Stomach smooth muscle (tissue), 2 donors: ENCODE data around the gene EMILIN1.

Source experiments
- H3K27ac ChIP-seq: one replicate; pipeline ENCODE4 v1.7.0; 2013; ENCODE audit warnings: mild to moderate bottlenecking, low read length, inconsistent platforms
- H3K27me3 ChIP-seq, 2 donors: one replicate each; pipeline ENCODE4 v1.7.0; 2013; ENCODE audit warnings: low read length in 2 of 2; ENCODE audit not compliant: insufficient read depth in 2 of 2, control insufficient read depth in 1 of 2
- H3K36me3 ChIP-seq, 2 donors: one replicate each; pipeline ENCODE4 v1.7.0; 2013; ENCODE audit warnings: low read length in 2 of 2; ENCODE audit not compliant: control insufficient read depth in 2 of 2, insufficient read depth in 2 of 2
- H3K4me1 ChIP-seq: one replicate; pipeline ENCODE4 v1.7.0; 2013; ENCODE audit warnings: low read length; ENCODE audit not compliant: control insufficient read depth, insufficient read depth
- H3K4me3 ChIP-seq, 2 donors: one replicate each; pipeline ENCODE4 v1.7.0; 2013; ENCODE audit warnings: low read length in 2 of 2
- H3K9ac ChIP-seq, 2 donors: one replicate each; pipeline ENCODE4 v1.7.0; 2013; ENCODE audit warnings: low read length in 2 of 2, mild to moderate bottlenecking in 1 of 2
- H3K9me3 ChIP-seq, 2 donors: one replicate each; pipeline ENCODE4 v1.7.0; 2013; ENCODE audit warnings: low read length in 2 of 2; ENCODE audit not compliant: control insufficient read depth in 2 of 2
- donor health status: healthy.
- donor health status: Pancreatic carcinoma.

The EMILIN1 gene

GRCh38 chr2:27087823-27088410 lies 9.5 kb downstream of the EMILIN1 start:
- H3K27me3 ChIP-seq: no peaks in the 10 kb centered on the region
- no peak overlapping the region for H3K9ac ChIP-seq
- H3K27ac ChIP-seq: no peak overlapping the region
- peaks cover 44% of the 10 kb centered on the region for H3K4me1 ChIP-seq
- no peak overlapping the region for H3K4me3 ChIP-seq
- H3K9me3 ChIP-seq: no peaks in the 10 kb centered on the region
- peaks cover 0 to 2% of the 10 kb centered on the region in 2 donors for H3K36me3 ChIP-seq

- Histone ChIP-seq H3K27me3 (no peaks in the 10 kb centered on the region), H3K27ac (no peak overlapping the region), H3K9me3 (no peaks in the 10 kb centered on the region), H3K4me3 (no peak overlapping the region), H3K36me3 (peaks cover 0 to 2% of the 10 kb centered on the region in 2 donors), H3K4me1 (peaks cover 37% of the 10 kb centered on the region), H3K9ac (no peak overlapping the region)
These were observed 10.2 kb downstream of the EMILIN1 start for GRCh38 chr2:27088634-27089033.

GRCh38 chr2:27089111-27089954 lies 10.9 kb downstream of the EMILIN1 start:
- no peaks in the 10 kb centered on the region for H3K27me3 ChIP-seq
- no peaks in the 10 kb centered on the region for H3K9me3 ChIP-seq
- H3K27ac ChIP-seq: no peak overlapping the region
- H3K4me1 ChIP-seq: peaks cover 30% of the 10 kb centered on the region
- H3K9ac ChIP-seq: no peak overlapping the region
- peaks cover 0 to 2% of the 10 kb centered on the region in 2 donors for H3K36me3 ChIP-seq
- no peak overlapping the region for H3K4me3 ChIP-seq

GRCh38 chr2:27091746-27092695 lies 13.6 kb downstream of the EMILIN1 start:
- H3K9me3 ChIP-seq: no peaks in the 10 kb centered on the region
- H3K36me3 ChIP-seq: peaks cover 0 to 2% of the 10 kb centered on the region in 2 donors
- no peak overlapping the region for H3K27ac ChIP-seq
- H3K27me3 ChIP-seq: no peaks in the 10 kb centered on the region
- H3K4me1 ChIP-seq: peaks cover 19% of the 10 kb centered on the region
- no peak overlapping the region for H3K4me3 ChIP-seq
- H3K9ac ChIP-seq: no peak overlapping the region

- no peaks in the 10 kb centered on the region for H3K9me3 ChIP-seq
- no peak overlapping the region for H3K27ac ChIP-seq
- H3K27me3 ChIP-seq: no peaks in the 10 kb centered on the region
- peaks cover 0 to 5% of the 10 kb centered on the region in 2 donors for H3K36me3 ChIP-seq
- no peak overlapping the region for H3K9ac ChIP-seq
- H3K4me3 ChIP-seq: no peak overlapping the region
- peaks cover 14% of the 10 kb centered on the region for H3K4me1 ChIP-seq
These were observed 14.4 kb downstream of the EMILIN1 start for GRCh38 chr2:27092696-27093429.

DNA sequence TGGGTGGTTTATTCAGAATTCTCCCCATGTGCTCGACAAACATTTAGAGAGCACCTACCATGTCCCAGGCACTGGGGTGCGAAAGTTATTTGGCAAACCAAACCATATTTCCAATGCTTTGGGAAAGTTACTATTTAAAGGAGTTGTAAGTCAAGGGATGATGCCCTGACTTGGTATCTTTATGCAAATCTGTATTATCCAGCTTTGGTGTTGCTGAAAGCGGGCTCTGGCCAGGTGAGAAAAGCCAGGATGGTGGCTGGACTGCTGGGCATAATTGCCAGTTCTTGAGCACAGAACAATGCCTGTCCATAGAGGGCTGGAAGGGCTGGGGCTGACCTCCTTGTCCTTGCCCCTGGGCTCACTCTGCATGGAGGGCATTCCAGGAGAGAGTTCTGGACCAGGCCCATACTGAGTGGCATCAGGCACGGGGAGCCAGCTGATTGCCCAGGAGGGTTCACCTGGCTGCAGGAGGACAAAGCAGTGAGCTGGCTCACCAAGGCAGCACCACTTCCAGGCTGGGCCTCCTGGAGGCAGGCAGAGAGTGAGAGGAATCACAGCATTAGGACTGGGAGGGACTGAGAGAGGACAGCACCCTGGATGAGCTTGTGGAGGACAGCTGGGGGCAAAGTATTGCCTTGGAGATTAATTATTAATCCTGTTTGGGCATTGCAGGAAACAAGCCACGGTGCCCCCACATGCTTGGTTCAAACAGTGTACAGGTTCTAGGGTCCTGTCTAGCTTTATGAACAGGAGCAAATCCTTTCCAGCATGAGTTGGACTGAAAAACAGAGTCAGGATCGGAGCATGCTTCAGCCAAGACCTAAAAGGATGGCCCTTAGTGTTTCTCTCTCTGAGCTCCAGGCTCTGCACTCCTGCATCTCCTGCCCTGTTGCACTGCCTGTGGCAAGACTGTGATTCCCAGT lies 15.3 kb downstream of the EMILIN1 start:
- Histone ChIP-seq H3K9me3 (no peaks in the 10 kb centered on the region), H3K4me1 (peaks cover 14% of the 10 kb centered on the region), H3K27ac (no peak overlapping the region), H3K9ac (no peak overlapping the region), H3K27me3 (no peaks in the 10 kb centered on the region), H3K4me3 (no peak overlapping the region), H3K36me3 (peaks cover 0 to 5% of the 10 kb centered on the region in 2 donors)

DNA sequence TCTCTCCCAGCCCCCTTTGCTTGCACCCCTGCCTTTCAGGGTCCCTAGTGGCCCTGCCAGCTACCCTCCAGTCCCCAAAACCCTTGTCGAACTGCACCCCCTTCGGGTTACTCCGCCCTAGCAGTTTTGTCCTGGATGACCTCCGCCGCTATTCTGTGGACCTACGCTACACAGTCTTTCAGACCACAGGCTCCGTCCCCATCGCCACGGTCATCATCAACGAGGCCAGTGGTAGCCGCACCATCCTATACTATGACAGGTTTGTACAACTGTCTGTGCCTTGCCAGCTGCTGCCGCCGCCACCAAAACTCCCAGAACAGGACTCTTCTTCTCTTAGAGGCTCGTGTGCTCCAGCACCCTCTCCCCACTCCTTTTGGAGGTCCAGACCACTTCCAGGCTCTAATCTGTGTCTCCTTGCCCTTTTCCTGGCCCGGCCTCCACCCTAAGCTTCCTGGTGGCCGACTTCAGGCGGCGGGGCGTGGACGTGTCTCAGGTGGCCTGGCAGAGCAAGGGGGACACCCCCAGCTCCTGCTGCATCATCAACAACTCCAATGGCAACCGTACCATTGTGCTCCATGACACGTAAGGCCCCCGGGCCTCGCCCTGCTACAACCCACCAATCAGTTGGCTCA lies 16.1 kb downstream of the EMILIN1 start:
- H3K4me1 ChIP-seq: peaks cover 14% of the 10 kb centered on the region
- peaks cover 0 to 8% of the 10 kb centered on the region in 2 donors for H3K36me3 ChIP-seq
- H3K27me3 ChIP-seq: no peaks in the 10 kb centered on the region
- H3K27ac ChIP-seq: no peak overlapping the region
- no peak overlapping the region for H3K4me3 ChIP-seq
- H3K9ac ChIP-seq: no peak overlapping the region
- H3K9me3 ChIP-seq: no peaks in the 10 kb centered on the region

DNA sequence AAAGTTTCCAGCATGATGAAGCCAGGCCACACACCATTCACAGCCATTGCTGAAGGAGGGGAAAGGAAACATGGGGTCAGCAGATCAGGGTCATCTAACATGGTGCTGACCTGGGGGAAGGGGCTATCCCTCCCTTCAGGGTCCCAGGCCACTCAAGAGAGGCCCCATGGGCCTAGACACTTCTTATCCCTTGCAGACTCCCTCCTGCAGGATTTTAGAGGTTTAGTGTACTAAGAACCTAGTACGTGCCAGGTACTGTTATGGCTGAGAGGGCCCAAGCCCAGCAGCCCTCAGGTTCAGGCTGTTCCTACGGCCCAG lies 17.0 kb downstream of the EMILIN1 start:
- Histone ChIP-seq H3K27ac (no peak overlapping the region), H3K27me3 (no peaks in the 10 kb centered on the region), H3K4me3 (no peak overlapping the region), H3K4me1 (peaks cover 14% of the 10 kb centered on the region), H3K36me3 (peaks cover 0 to 10% of the 10 kb centered on the region in 2 donors), H3K9me3 (no peaks in the 10 kb centered on the region), H3K9ac (no peak overlapping the region)
